Kidney (tissue), 14 donors: ENCODE results near the gene NXPE4. TPM values are rescaled to one million over a fixed set of nuclear protein-coding genes. Genes with fewer than 3 reads are reported as not detected.
A peak's percentile ranks its signal among the peaks of the same experiment; 100 is the strongest.
"Not testable (repeated sequence)": the region's sequence is repeated elsewhere in the genome, so short reads cannot be mapped to it uniquely, and the experiment has no call there.

ENCODE experiments used
- DNase-seq, 5 donors: peaks; one replicate each; pipeline ENCODE4 v3.0.0-alpha.2; 2013 to 2020
- FAIRE-seq: peaks from 2 replicates; lab custom pipeline; 2012; peaks lifted over from hg19 to GRCh38; lab: Jason Lieb, UNC
- H3K27ac ChIP-seq, 2 donors: one replicate each; pipeline ENCODE4 v1.7.0; 2013; ENCODE audit warnings: low read depth in 2 of 2, low read length in 2 of 2, inconsistent platforms in 1 of 2
- H3K27me3 ChIP-seq: one replicate; pipeline ENCODE4 v1.7.1; 2013; ENCODE audit warnings: low read length, inconsistent platforms; ENCODE audit not compliant: control insufficient read depth, insufficient read depth
- H3K36me3 ChIP-seq, 3 donors: one replicate each; pipeline versions ENCODE4 v1.7.0 to v1.7.1; 2013; ENCODE audit warnings: low read length in 3 of 3, control low read depth in 1 of 3, inconsistent platforms in 1 of 3; ENCODE audit not compliant: insufficient read depth in 3 of 3, control insufficient read depth in 2 of 3
- H3K4me1 ChIP-seq, 3 donors: one replicate each; pipeline versions ENCODE4 v1.7.0 to v1.7.1; 2013; ENCODE audit warnings: low read length in 3 of 3, inconsistent platforms in 1 of 3, low read depth in 1 of 3; ENCODE audit not compliant: control insufficient read depth in 2 of 3, insufficient read depth in 2 of 3
- H3K4me3 ChIP-seq, 3 donors: one replicate each; pipeline versions ENCODE4 v1.7.0 to v1.8.1; 2013; ENCODE audit warnings: low read length in 3 of 3, control low read depth in 1 of 3, inconsistent platforms in 1 of 3
- H3K9ac ChIP-seq, 3 donors: one replicate each; pipeline versions ENCODE4 v1.7.0 to v1.7.1; 2013; ENCODE audit warnings: low read length in 3 of 3, control low read depth in 1 of 3, inconsistent platforms in 1 of 3
- H3K9me3 ChIP-seq, 3 donors: one replicate each; pipeline versions ENCODE4 v1.7.0 to v1.7.1; 2013; ENCODE audit warnings: low read length in 3 of 3, control low read depth in 1 of 3, inconsistent platforms in 1 of 3; ENCODE audit not compliant: control insufficient read depth in 2 of 3, insufficient read depth in 1 of 3
- intact Hi-C: fragments of 100-400 bp; cut with DNase I; formaldehyde crosslinking; loops from one replicate; pipeline ENCODE4 v1.11.1; 2022
- polyA plus RNA-seq: library from polyadenylated mRNA; stranded (reverse); fragments of 350-450 nt; fragmentation: Illumina TruSeq; extraction: RNeasy Lipid Tissue Mini Kit (QIAGEN cat#74804); gene quantifications from one replicate; pipeline ENCODE4 v1.2.3, GENCODE V29; 2014; ENCODE audit warnings: low read depth, low replicate concordance; ENCODE audit not compliant: insufficient read depth
- total RNA-seq: library from RNA; stranded (reverse); fragmentation: NEBNext Ultra II Directional; extraction: Animal tissue kit (Norgen Biotek cat#: 25700); gene quantifications from one replicate; pipeline ENCODE4 v1.2.1, GENCODE V29; 2021
- TF ChIP-seq, protein P1 (sequence below): IDR thresholded peaks from 3 replicates; pipeline ENCODE4 v1.5.1; 2012; ENCODE audit warnings: mild to moderate bottlenecking, moderate library complexity, borderline replicate concordance; ENCODE audit not compliant: insufficient read depth; ENCODE audit errors: extremely low read depth
- donor health status: control.
- donor health status: control.
- donor health status: control.
- donor health status: control.
- donor health status: control.
- donor health status: DM: yes; HTN: yes; CAD: no.
- donor health status: Normal renal cell carcinoma (clear cell type).

The NXPE4 gene
- total and polyA plus RNA-seq, 2 donors from 2014 or later = 0.34 to 0.63 TPM

DNA sequence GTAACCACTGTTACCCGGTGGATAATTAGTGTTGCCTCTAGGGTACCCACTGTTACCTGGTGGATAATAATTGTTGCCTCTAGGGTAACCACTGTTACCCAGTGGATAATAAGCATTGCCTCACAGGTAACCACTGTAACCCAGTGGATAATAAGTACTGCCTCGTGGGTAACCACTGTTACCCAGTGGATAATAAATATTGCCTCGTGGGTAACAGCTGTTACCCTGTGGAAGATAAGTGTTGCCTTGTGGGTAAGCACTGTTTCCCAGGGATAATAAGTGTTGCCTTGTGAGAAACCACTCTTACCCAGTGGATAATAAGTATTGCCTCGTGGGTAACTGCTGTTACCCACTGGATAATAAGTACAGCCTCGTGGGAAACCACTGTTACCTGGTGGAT, 9.3 kb upstream of the NXPE4 start:
- intact Hi-C loops = no loop called here
- TF ChIP-seq, protein P1, sequence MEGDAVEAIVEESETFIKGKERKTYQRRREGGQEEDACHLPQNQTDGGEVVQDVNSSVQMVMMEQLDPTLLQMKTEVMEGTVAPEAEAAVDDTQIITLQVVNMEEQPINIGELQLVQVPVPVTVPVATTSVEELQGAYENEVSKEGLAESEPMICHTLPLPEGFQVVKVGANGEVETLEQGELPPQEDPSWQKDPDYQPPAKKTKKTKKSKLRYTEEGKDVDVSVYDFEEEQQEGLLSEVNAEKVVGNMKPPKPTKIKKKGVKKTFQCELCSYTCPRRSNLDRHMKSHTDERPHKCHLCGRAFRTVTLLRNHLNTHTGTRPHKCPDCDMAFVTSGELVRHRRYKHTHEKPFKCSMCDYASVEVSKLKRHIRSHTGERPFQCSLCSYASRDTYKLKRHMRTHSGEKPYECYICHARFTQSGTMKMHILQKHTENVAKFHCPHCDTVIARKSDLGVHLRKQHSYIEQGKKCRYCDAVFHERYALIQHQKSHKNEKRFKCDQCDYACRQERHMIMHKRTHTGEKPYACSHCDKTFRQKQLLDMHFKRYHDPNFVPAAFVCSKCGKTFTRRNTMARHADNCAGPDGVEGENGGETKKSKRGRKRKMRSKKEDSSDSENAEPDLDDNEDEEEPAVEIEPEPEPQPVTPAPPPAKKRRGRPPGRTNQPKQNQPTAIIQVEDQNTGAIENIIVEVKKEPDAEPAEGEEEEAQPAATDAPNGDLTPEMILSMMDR = no peak
- FAIRE-seq = no peak

DNA sequence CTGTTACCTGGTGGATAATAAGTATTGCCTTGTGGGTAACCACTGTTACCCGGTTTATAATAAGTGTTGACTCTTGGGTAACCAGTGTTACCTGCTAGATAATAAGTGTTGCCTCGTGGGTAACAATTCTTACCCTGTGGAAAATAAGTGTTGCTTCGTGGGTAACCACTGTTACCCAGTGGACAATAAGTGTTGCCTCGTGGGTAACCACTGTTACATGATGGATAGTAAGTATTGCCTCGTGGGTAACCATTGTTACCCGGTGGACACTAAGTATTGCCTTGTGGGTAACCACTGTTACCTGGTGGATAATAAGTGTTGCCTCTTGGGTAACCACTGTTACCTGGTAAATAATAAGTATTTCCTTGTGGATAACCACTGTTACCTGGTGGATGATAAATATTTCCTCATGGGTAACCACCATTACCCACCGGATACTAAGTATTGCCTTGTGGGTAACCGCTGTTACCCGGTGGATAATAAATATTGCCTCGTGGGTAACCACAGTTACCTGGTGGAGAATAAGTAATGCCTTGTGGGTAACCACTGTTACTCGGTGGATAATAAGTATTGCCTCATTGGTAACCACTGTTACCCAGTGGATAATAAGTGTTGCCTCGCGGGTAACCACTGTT, 8.7 kb upstream of the NXPE4 start:
- H3K4me3 ChIP-seq = no peak overlapping the region
- FAIRE-seq (no peak), DNase-seq (no peak)
- TF ChIP-seq, protein P1 = no peak
- no peak overlapping the region for H3K9ac ChIP-seq
- H3K4me1 ChIP-seq = no peaks in the 10 kb centered on the region
- peaks cover 0 to 2% (median 0%) of the 10 kb centered on the region in 3 donors for H3K9me3 ChIP-seq
- intact Hi-C loops = no loop called here
- no peak overlapping the region for H3K27ac ChIP-seq
- no peaks in the 10 kb centered on the region for H3K36me3 ChIP-seq
- H3K27me3 ChIP-seq = no peaks in the 10 kb centered on the region

More for the DNA sequence above, 9.3 kb upstream of the NXPE4 start:
- Histone ChIP-seq H3K9ac (no peak overlapping the region), H3K9me3 (peaks cover 0 to 2% (median 0%) of the 10 kb centered on the region in 3 donors), H3K36me3 (no peaks in the 10 kb centered on the region), H3K4me3 (no peak overlapping the region), H3K27ac (no peak overlapping the region), H3K27me3 (no peaks in the 10 kb centered on the region), H3K4me1 (no peaks in the 10 kb centered on the region)
- no peak for DNase-seq

DNA sequence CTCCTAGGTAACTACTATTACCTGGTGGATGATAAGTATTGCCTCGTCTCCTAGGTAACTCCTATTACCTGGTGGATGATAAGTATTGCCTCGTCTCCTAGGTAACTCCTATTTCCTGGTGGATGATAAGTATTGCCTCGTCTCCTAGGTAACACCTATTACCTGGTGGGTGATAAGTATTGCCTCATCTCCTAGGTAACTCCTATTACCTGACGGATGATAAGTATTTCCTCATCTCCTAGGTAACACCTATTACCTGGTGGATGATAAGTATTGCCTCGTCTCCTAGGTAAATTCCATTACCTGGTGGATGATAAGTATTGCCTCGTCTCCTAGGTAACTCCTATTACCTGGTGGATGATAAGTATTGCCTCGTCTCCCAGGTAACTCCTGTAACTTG, 7.6 kb upstream of the NXPE4 start:
- H3K27me3 ChIP-seq, H3K4me1 ChIP-seq, FAIRE-seq, H3K27ac ChIP-seq, H3K4me3 ChIP-seq, H3K36me3 ChIP-seq, H3K9ac ChIP-seq, intact Hi-C loops, H3K9me3 ChIP-seq: not testable (repeated sequence)
- DNase-seq = peak in 1 of 5 donors; percentile 2

DNA sequence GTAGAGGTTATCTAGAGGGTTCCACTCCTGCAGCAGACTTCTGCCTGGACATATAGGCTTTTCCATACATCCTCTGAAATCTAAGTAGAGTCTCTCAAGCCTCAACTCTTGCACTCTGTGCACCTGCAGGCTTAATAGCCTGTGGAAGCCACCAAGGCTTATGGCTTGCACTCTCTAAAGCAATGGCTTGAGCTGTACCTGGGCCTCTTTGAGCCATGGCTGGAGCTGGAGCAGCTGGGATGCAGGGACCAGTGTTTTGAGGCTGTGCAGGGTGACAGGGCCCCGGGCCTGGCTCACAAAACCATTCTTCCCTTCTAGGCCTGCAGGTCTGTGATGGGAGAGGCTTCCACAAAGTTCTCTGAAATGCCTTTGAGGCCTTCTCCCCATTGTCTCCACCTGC, 2.9 kb upstream of the NXPE4 start:
- FAIRE-seq (no peak), DNase-seq (no peak)
- intact Hi-C loops = no loop called here
- no peaks in the 10 kb centered on the region for H3K9me3 ChIP-seq
- no peak overlapping the region for H3K9ac ChIP-seq
- no peak overlapping the region for H3K4me3 ChIP-seq
- no peak overlapping the region for H3K27ac ChIP-seq
- no peaks in the 10 kb centered on the region for H3K27me3 ChIP-seq
- TF ChIP-seq, protein P1 = no peak
- H3K36me3 ChIP-seq = no peaks in the 10 kb centered on the region
- H3K4me1 ChIP-seq = no peaks in the 10 kb centered on the region
